Mesothelial cell of epicardium (in vitro differentiated cells): ENCODE results near the gene CFDP1. TPM values are rescaled to one million over a fixed set of nuclear protein-coding genes. Genes with fewer than 3 reads are reported as not detected.

ENCODE experiments used
- DNase-seq, 2 experiments: peaks; one replicate each; pipeline ENCODE4 v3.0.0; 2021; ENCODE audit warnings: low spot score in 2 of 2; ENCODE audit not compliant: unreplicated experiment in 2 of 2
- H3K27ac Mint-ChIP-seq: 2 replicates; pipeline ENCODE4 v1.8.0; 2021; ENCODE audit warnings: mixed read lengths
- H3K27me3 Mint-ChIP-seq: 2 replicates; pipeline ENCODE4 v1.8.0; 2021; ENCODE audit warnings: low read depth, mixed read lengths
- H3K36me3 Mint-ChIP-seq: 2 replicates; pipeline ENCODE4 v1.8.0; 2021; ENCODE audit warnings: mixed read lengths
- H3K4me1 Mint-ChIP-seq: 2 replicates; pipeline ENCODE4 v1.8.0; 2021; ENCODE audit warnings: mixed read lengths
- H3K4me3 Mint-ChIP-seq: 2 replicates; pipeline ENCODE4 v1.8.0; 2021; ENCODE audit warnings: mild to moderate bottlenecking, moderate library complexity, mixed read lengths
- H3K9me3 Mint-ChIP-seq: 2 replicates; pipeline ENCODE4 v1.8.0; 2021; ENCODE audit warnings: mixed read lengths
- CTCF ChIP-seq: fragments of 200-600 bp; sonication (generic); IDR thresholded peaks from one replicate; pipeline ENCODE4 v1.5.0; 2021; ENCODE audit warnings: antibody characterized with exemption; ENCODE audit not compliant: unreplicated experiment
- total RNA-seq: library from RNA; stranded (reverse); gene quantifications from 3 replicates; pipeline ENCODE4 v1.2.1, GENCODE V29; 2021

The CFDP1 gene
- total RNA-seq, 1 donor from 2014 or later = 89.1 TPM

GRCh38 chr16:75392906-75393305 is 40.4 kb downstream of the CFDP1 start:
- DNase-seq = no peak
- no peak overlapping the region for H3K4me3 Mint-ChIP-seq
- H3K4me1 Mint-ChIP-seq = no peaks in the 10 kb centered on the region
- peaks cover 31% of the 10 kb centered on the region for H3K36me3 Mint-ChIP-seq
- no peak overlapping the region for H3K27ac Mint-ChIP-seq
- no peak for TF ChIP-seq CTCF
- H3K9me3 Mint-ChIP-seq = no peaks in the 10 kb centered on the region
- H3K27me3 Mint-ChIP-seq = no peaks in the 10 kb centered on the region

DNA sequence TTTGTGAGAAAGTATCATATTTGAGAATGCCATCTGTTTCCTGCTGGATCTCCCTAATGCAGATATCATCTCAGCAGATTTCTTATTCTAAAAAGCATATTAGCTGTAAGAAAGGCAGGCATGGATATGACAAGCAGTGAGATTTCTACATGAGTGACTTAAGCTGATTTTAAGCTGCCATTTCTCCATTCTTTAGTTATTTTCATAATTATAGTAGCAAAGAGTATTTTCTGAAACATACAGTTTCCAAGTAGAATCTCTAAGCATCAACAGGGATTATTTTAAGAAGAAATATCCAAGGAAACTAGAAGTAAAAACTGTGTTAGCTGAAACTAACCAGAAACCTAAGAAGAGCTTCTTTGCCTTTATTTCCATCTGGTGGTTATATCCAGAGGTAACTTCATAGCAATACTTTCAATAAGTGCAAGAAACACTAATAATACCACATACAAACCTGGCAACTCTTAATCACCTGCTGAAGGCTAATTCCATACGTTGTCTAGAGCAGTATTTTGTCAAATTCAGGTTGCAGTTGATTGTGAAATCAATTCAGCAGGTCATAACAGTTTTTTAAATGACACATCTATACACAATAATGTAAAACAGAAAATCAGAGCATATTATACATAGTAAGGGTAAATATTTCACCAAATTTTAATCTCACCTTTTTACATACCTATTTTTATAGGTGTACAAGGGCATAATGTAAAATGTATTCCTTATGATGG is 42.2 kb downstream of the CFDP1 start:
- H3K27ac Mint-ChIP-seq = no peak overlapping the region
- no peak for DNase-seq
- H3K4me3 Mint-ChIP-seq = no peak overlapping the region
- H3K27me3 Mint-ChIP-seq = no peaks in the 10 kb centered on the region
- peaks cover 31% of the 10 kb centered on the region for H3K36me3 Mint-ChIP-seq
- H3K4me1 Mint-ChIP-seq = no peaks in the 10 kb centered on the region
- no peak for TF ChIP-seq CTCF
- H3K9me3 Mint-ChIP-seq = no peaks in the 10 kb centered on the region

GRCh38 chr16:75389096-75389690 is 44.1 kb downstream of the CFDP1 start:
- no peak for DNase-seq
- TF ChIP-seq CTCF = no peak
- Mint-ChIP-seq H3K9me3 (no peaks in the 10 kb centered on the region), H3K36me3 (peaks cover 22% of the 10 kb centered on the region), H3K4me1 (peaks cover 8% of the 10 kb centered on the region), H3K27me3 (no peaks in the 10 kb centered on the region), H3K27ac (peak overlapping the region; percentile 63), H3K4me3 (no peak overlapping the region)

- peaks cover 12% of the 10 kb centered on the region for H3K4me1 Mint-ChIP-seq
- no peaks in the 10 kb centered on the region for H3K9me3 Mint-ChIP-seq
- H3K27ac Mint-ChIP-seq = no peak overlapping the region
- H3K4me3 Mint-ChIP-seq = no peak overlapping the region
- no peak for TF ChIP-seq CTCF
- no peaks in the 10 kb centered on the region for H3K27me3 Mint-ChIP-seq
- no peak for DNase-seq
- peaks cover 14% of the 10 kb centered on the region for H3K36me3 Mint-ChIP-seq
Observed at GRCh38 chr16:75387951-75388350, 45.4 kb downstream of the CFDP1 start.

DNA sequence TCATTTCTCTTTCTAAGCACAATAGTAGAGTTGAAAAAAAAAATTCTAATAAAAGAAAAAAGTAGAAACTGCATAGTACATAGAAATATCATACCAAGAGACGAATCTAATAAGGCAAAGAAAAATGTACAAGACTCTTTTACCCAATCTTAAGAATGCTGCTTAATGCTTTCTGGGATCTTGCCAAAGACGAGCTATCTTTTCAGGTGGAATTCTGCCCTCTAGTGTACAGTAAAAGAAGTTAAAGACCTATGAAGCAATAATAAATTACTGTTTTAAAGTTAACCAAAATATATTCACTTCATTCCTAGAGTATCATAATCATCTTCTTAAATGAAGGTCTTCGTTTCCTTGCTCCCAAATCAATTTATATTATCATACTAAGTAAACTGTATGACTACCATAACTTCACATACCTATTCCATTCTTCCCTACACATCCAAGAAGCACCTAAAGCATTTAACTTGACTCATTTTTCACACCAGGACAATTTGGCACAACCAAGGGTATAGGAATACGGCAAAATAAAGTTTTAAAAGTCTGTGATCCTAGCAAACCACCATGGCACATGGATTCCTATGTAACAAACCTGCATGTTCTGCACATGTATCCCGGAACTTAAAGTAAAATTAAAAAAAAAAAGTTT is 47.7 kb downstream of the CFDP1 start:
- H3K27me3 Mint-ChIP-seq = no peaks in the 10 kb centered on the region
- DNase-seq = no peak
- H3K4me3 Mint-ChIP-seq = no peak overlapping the region
- peak overlapping the region; percentile 32 for H3K27ac Mint-ChIP-seq
- peak; percentile 89 for TF ChIP-seq CTCF
- peaks cover 23% of the 10 kb centered on the region for H3K4me1 Mint-ChIP-seq
- no peaks in the 10 kb centered on the region for H3K9me3 Mint-ChIP-seq
- peaks cover 3% of the 10 kb centered on the region for H3K36me3 Mint-ChIP-seq
